LNCaP clone FGC (cell line): ENCODE data around the gene TADA2A.

Source experiments
- DNase-seq: peaks from one replicate; pipeline ENCODE4 v3.0.0-alpha.2; 2011; ENCODE audit warnings: low read depth
- H3K4me3 ChIP-seq: 2 replicates; pipeline ENCODE4 v1.5.1; 2011; ENCODE audit warnings: mild to moderate bottlenecking, low read depth, low read length, control low read depth
- CTCF ChIP-seq: IDR thresholded peaks from 2 replicates; pipeline ENCODE4 v1.5.1; 2012; ENCODE audit warnings: mild to moderate bottlenecking; ENCODE audit not compliant: control insufficient read depth, insufficient read depth; ENCODE audit errors: extremely low read depth

TADA2A gene

GRCh38 chr17:37417852-37418251, 11.2 kb downstream of the TADA2A start:
- DNase-seq, result no peak
- no peak overlapping the region for H3K4me3 ChIP-seq
- no peak for TF ChIP-seq CTCF

GRCh38 chr17:37422971-37423625, 16.4 kb downstream of the TADA2A start:
- no peak overlapping the region for H3K4me3 ChIP-seq
- DNase-seq, result no peak

GRCh38 chr17:37425268-37425667, 18.6 kb downstream of the TADA2A start:
- TF ChIP-seq CTCF, result no peak
- DNase-seq, result no peak

More at GRCh38 chr17:37422971-37423625, 16.4 kb downstream of the TADA2A start:
- no peak for TF ChIP-seq CTCF

GRCh38 chr17:37429039-37429438, 22.4 kb downstream of the TADA2A start:
- DNase-seq, result no peak
- TF ChIP-seq CTCF, result no peak
- H3K4me3 ChIP-seq, result no peak overlapping the region

More at GRCh38 chr17:37425268-37425667, 18.6 kb downstream of the TADA2A start:
- H3K4me3 ChIP-seq, result no peak overlapping the region

GRCh38 chr17:37429453-37429852, 22.8 kb downstream of the TADA2A start:
- no peak overlapping the region for H3K4me3 ChIP-seq
- no peak for DNase-seq
- TF ChIP-seq CTCF, result no peak

GRCh38 chr17:37430051-37430627, 23.5 kb downstream of the TADA2A start:
- no peak for TF ChIP-seq CTCF
- no peak for DNase-seq
- no peak overlapping the region for H3K4me3 ChIP-seq

- no peak overlapping the region for H3K4me3 ChIP-seq
- TF ChIP-seq CTCF, result no peak
- DNase-seq, result no peak
Measured at GRCh38 chr17:37432671-37433070, 26.0 kb downstream of the TADA2A start.
